ENCODE measurements around the gene STIP1. TPM values are rescaled to one million over a fixed set of nuclear protein-coding genes. Genes with fewer than 3 reads are reported as not detected.

STIP1 gene
- total and polyA plus RNA-seq, 10 of the 15 experiments (the other 5 are each of a cell fraction or from before 2014, with no cell fraction given), result 25.2 to 291 (median 191) TPM

- WGBS (ENCODE audit: insufficient coverage, insufficient replicate concordance, low lambda C conversion rate, missing lambda C conversion rate), result 86% methylated on average over 24 of the region's 24 CpGs
- Histone ChIP-seq H3K79me2 (ENCODE audit: control insufficient read depth, insufficient read depth, low read length) (peaks cover 38% of the 10 kb centered on the region), H4K20me1 (ENCODE audit: control insufficient read depth, insufficient read depth) (no peaks in the 10 kb centered on the region), H3K4me3 (no peak overlapping the region), H3K27me3 (replicated peaks in 1 of 2; ENCODE audit: control insufficient read depth in 2 of 2, insufficient read depth in 2 of 2, low read length in 1 of 2) (no peaks in the 10 kb centered on the region), H2AFZ (ENCODE audit: control insufficient read depth, low read depth, low read length) (no peak overlapping the region), H3K4me1 (ENCODE audit: control insufficient read depth, insufficient read depth, low read length) (peaks cover 13% of the 10 kb centered on the region), H3K36me3 (ENCODE audit: control insufficient read depth in 2 of 2, insufficient read depth in 2 of 2, low read length in 1 of 2) (peaks cover 12 to 22% of the 10 kb centered on the region in 2 experiments; a peak in 3 of 4 replicates), H3K9me3 (replicated peaks; ENCODE audit: control insufficient read depth, insufficient read depth, low read length) (no peaks in the 10 kb centered on the region), H3K9ac (ENCODE audit: control insufficient read depth, insufficient read depth, low read length) (no peak overlapping the region), H3K4me2 (ENCODE audit: control insufficient read depth, insufficient read depth) (no peak overlapping the region), H3K27ac (ENCODE audit: control insufficient read depth, insufficient read depth) (no peak overlapping the region)
- no peak for DNase-seq (ENCODE audit: low read depth, low spot score)
- ChIA-PET SMC1A (ENCODE audit: uncharacterized antibody, unreplicated experiment) (no interaction called here), POLR2A (interaction anchor here (0.9 to 1.7 kb wide), 6 partner anchors 9 to 34 kb away, joined by 3 to 9 read pairs (median 4); partner anchors contain the start of genes NUDT22 and TRPT1), CTCF (no interaction called here), RAD21 (ENCODE audit: unreplicated experiment) (no interaction called here)
- no peak for ATAC-seq
- intact Hi-C loops (cut with micrococcal nuclease; ENCODE audit: unreplicated experiment), result no loop called here
- in situ Hi-C loops (cut with MboI), result no loop called here
- BruUV-seq (replicated peaks), result no TSS peak
- no peak for FAIRE-seq
- TF ChIP-seq RELB (IDR thresholded peaks at IDR 0.05; ENCODE audit: low read depth), result no peak
- TF ChIP-seq ZBTB4 (CRISPR knock-in tag; IDR thresholded peaks at IDR 0.05), result no peak
- TF ChIP-seq NKRF (conservative IDR thresholded peaks at IDR 0.05), result no peak
- TF ChIP-seq LARP7 (IDR thresholded peaks at IDR 0.05), result no peak
- no peak for TF ChIP-seq JUND (IDR thresholded peaks at IDR 0.05; ENCODE audit: low read depth, low read length)
- no peak for TF ChIP-seq ATF2 (IDR thresholded peaks at IDR 0.05; ENCODE audit: low read length)
- no peak for TF ChIP-seq BRCA1 (IDR thresholded peaks at IDR 0.05; ENCODE audit: low read depth, low read length)
- no peak for TF ChIP-seq CHD2 (IDR thresholded peaks at IDR 0.05; ENCODE audit: borderline replicate concordance, low read depth, low read length)
- no peak for TF ChIP-seq YY1 (IDR thresholded peaks at IDR 0.05; ENCODE audit: low read depth, low read length)
- no peak for TF ChIP-seq NFIC (IDR thresholded peaks at IDR 0.05; ENCODE audit: low read depth, low read length)
- TF ChIP-seq ZNF274 (IDR thresholded peaks at IDR 0.05; ENCODE audit: insufficient read depth, insufficient read length), result no peak
- no peak for TF ChIP-seq NR2C1 (IDR thresholded peaks at IDR 0.05)
- TF ChIP-seq SREBF2 (IDR thresholded peaks at IDR 0.05; ENCODE audit: low read length), result no peak
- TF ChIP-seq SUZ12 (IDR thresholded peaks at IDR 0.05; ENCODE audit: unreplicated experiment), result no peak
- TF ChIP-seq TAF1 (IDR thresholded peaks at IDR 0.05; ENCODE audit: borderline replicate concordance, low read depth, low read length), result no peak
- no peak for TF ChIP-seq ZZZ3 (IDR thresholded peaks at IDR 0.05; ENCODE audit: control insufficient read depth, insufficient read length, low read depth)
Observed at GRCh38 chr11:64210301-64211020, 24.5 kb downstream of the STIP1 start.

Measured in GM12878 (cell line).